ENCODE results near the gene ITSN1.
A peak's percentile ranks its signal among the peaks of the same experiment; 100 is the strongest.
"Not testable (repeated sequence)": the region's sequence is repeated elsewhere in the genome, so short reads cannot be mapped to it uniquely, and the experiment has no call there.

ITSN1 gene

GRCh38 chr21:33901412-33902288 is 259.3 kb downstream of the ITSN1 start:
- DNase-seq = no peak

- no peak for DNase-seq
Observed at GRCh38 chr21:33902349-33902748, 260.0 kb downstream of the ITSN1 start.

GRCh38 chr21:33904041-33904440 is 261.7 kb downstream of the ITSN1 start:
- DNase-seq = no peak

- no peak for DNase-seq
Observed at GRCh38 chr21:33908760-33909159, 266.5 kb downstream of the ITSN1 start.

GRCh38 chr21:33909756-33910155 is 267.5 kb downstream of the ITSN1 start:
- no peak for DNase-seq

- no peak for DNase-seq
Observed at GRCh38 chr21:33914188-33914587, 271.9 kb downstream of the ITSN1 start.

GRCh38 chr21:33915368-33916199 is 273.3 kb downstream of the ITSN1 start, which contains the start of gene ATP5PO:
Gene ATP5PO, minus strand, starts transcription at chr21:33915804. Its CDS starts 41 bp downstream, at chr21:33915763.
- DNase-seq = peak; percentile 96

- DNase-seq = no peak
Observed at GRCh38 chr21:33916200-33916567, 273.9 kb downstream of the ITSN1 start.

- no peak for DNase-seq
Observed at GRCh38 chr21:33917421-33917820, 275.1 kb downstream of the ITSN1 start.

- DNase-seq = peak; percentile 53
Observed at GRCh38 chr21:33924079-33924765, 281.9 kb downstream of the ITSN1 start.

- no peak for DNase-seq
Observed at GRCh38 chr21:33924766-33925100, 282.4 kb downstream of the ITSN1 start.

- DNase-seq = not testable (repeated sequence)
Observed at GRCh38 chr21:33926248-33926647, 283.9 kb downstream of the ITSN1 start.

GRCh38 chr21:33931052-33931798 is 288.9 kb downstream of the ITSN1 start:
- DNase-seq = peak; percentile 54

GRCh38 chr21:33931799-33932390 is 289.6 kb downstream of the ITSN1 start:
- DNase-seq = peak; percentile 35

GRCh38 chr21:33932731-33933130 is 290.4 kb downstream of the ITSN1 start:
- no peak for DNase-seq

GRCh38 chr21:33936301-33937038 is 294.2 kb downstream of the ITSN1 start:
- no peak for DNase-seq

- no peak for DNase-seq
Observed at GRCh38 chr21:33937146-33937545, 294.8 kb downstream of the ITSN1 start.

- DNase-seq = no peak
Observed at GRCh38 chr21:33937931-33938339, 295.6 kb downstream of the ITSN1 start.

- no peak for DNase-seq
Observed at GRCh38 chr21:33938381-33938780, 296.1 kb downstream of the ITSN1 start.

GRCh38 chr21:33939226-33939625 is 296.9 kb downstream of the ITSN1 start:
- no peak for DNase-seq

- DNase-seq = no peak
Observed at GRCh38 chr21:33940164-33940880, 298.0 kb downstream of the ITSN1 start.

Measured in NCI-H526 treated with DMSO at 0.1 percent for 48 hours (cell line).